Measurements from ENCODE around the gene ARHGAP40. TPM values are rescaled to one million over a fixed set of nuclear protein-coding genes. Genes with fewer than 3 reads are reported as not detected.

ARHGAP40 gene
- total and polyA plus RNA-seq, 10 donors: 0.03 TPM; not detected in 9

DNA sequence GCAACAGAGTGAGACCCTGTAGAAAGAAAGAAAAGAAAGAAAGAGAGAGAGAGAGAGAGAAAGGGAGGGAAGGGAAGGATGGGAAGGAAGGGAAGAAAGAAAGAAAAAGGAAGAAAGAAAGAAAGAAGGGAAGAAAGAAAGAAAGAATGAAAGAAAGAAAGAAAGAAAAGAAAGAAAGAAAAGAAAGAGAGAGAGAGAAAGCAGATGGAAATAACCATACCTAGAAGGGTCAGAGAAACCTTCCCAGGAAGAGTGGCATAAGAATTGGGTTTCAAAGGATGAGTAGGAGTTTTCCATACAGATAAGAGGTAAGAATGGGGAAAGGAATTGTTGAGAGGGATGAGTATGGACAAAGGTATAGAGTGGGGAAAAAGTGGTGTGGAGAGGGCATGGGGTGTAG lies 68.1 kb downstream of the ARHGAP40 start:
- Histone ChIP-seq H3K4me3 (no peak overlapping the region), H3K36me3 (no peaks in the 10 kb centered on the region), H3K27me3 (replicated peaks in 1 of 7) (peaks cover 0 to 100% (median 42%) of the 10 kb centered on the region in 7 donors), H3K9me3 (peaks cover 0 to under 1% (median 0%) of the 10 kb centered on the region in 8 donors), H3K4me1 (peaks cover 0 to 18% (median 16%) of the 10 kb centered on the region in 6 donors), H3K27ac (no peak overlapping the region)
- intact Hi-C loops (cut with DNase I; ENCODE audit: low total_unique reads): no loop called here
- no peak for DNase-seq
- no peak for TF ChIP-seq POLR2AphosphoS5 (IDR thresholded peaks at IDR 0.05)
- TF ChIP-seq, protein P1, sequence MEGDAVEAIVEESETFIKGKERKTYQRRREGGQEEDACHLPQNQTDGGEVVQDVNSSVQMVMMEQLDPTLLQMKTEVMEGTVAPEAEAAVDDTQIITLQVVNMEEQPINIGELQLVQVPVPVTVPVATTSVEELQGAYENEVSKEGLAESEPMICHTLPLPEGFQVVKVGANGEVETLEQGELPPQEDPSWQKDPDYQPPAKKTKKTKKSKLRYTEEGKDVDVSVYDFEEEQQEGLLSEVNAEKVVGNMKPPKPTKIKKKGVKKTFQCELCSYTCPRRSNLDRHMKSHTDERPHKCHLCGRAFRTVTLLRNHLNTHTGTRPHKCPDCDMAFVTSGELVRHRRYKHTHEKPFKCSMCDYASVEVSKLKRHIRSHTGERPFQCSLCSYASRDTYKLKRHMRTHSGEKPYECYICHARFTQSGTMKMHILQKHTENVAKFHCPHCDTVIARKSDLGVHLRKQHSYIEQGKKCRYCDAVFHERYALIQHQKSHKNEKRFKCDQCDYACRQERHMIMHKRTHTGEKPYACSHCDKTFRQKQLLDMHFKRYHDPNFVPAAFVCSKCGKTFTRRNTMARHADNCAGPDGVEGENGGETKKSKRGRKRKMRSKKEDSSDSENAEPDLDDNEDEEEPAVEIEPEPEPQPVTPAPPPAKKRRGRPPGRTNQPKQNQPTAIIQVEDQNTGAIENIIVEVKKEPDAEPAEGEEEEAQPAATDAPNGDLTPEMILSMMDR (IDR thresholded peaks at IDR 0.05 in 8 of 11, conservative IDR thresholded peaks at IDR 0.05 in 3 of 11): no peak
- no peak for TF ChIP-seq POLR2A (IDR thresholded peaks at IDR 0.05)

DNA sequence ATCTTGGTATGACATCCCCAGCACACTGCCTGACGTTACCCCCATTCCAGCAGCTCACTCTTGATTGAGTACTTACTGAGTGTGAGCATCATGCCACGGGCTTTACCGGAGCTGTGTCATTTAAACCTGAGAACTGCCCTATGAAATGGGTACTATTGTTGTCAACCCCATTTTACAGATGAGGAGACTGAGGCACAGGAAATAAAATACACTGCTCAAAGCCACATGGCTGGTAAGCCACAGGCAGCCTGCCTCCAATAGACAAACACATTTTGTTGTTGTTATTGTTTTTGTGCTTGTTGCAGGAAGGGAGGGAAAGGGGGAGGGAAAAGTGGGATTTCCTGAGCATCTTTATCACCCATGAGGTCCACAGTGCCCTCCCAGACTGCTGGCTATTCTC lies 69.2 kb downstream of the ARHGAP40 start:
- WGBS, 5 donors: 25 to 76% (median 73%) methylated on average over 1 to 3 of the region's 3 CpGs
- Histone ChIP-seq H3K4me3 (no peak overlapping the region), H3K27ac (no peak overlapping the region), H3K27me3 (replicated peaks in 1 of 7) (peaks cover 0 to 99% (median 40%) of the 10 kb centered on the region in 7 donors), H3K36me3 (no peaks in the 10 kb centered on the region), H3K9me3 (no peaks in the 10 kb centered on the region), H3K4me1 (peaks cover 0 to 18% (median 16%) of the 10 kb centered on the region in 6 donors)
- TF ChIP-seq POLR2AphosphoS5 (IDR thresholded peaks at IDR 0.05) (no peak), POLR2A (IDR thresholded peaks at IDR 0.05) (no peak)
- TF ChIP-seq, protein P1 (IDR thresholded peaks at IDR 0.05 in 8 of 11, conservative IDR thresholded peaks at IDR 0.05 in 3 of 11): no peak
- intact Hi-C loops (cut with DNase I; ENCODE audit: low total_unique reads): no loop called here
- no peak for DNase-seq

DNA sequence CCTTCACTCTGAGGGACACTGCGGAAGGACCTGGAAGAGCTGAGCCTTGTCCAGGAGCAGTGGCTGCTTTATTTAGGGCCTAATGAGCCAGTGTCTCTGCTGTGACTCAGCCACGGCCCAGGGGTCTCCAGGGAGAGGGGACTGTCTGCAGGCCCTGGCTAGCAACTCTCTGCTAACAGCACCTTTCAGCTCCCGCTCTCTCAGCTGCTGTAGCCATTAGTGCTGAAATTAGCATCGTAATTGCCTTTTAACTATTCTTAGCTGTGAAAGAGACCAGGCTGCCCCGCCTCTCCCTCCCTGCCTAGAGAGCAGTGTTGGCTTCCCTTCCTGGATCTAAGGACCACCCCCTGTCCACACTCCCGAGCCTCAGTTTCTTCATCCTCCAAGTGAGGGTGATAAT lies 69.6 kb downstream of the ARHGAP40 start:
- TF ChIP-seq POLR2AphosphoS5 (IDR thresholded peaks at IDR 0.05): no peak
- TF ChIP-seq POLR2A (IDR thresholded peaks at IDR 0.05): no peak
- H3K9me3 ChIP-seq: no peaks in the 10 kb centered on the region
- peaks cover 0 to 18% (median 16%) of the 10 kb centered on the region in 6 donors for H3K4me1 ChIP-seq
- intact Hi-C loops (cut with DNase I; ENCODE audit: low total_unique reads): no loop called here
- DNase-seq: no peak
- H3K27ac ChIP-seq: no peak overlapping the region
- no peak overlapping the region for H3K4me3 ChIP-seq
- peaks cover 0 to 95% (median 40%) of the 10 kb centered on the region in 7 donors for H3K27me3 ChIP-seq (replicated peaks in 1 of 7)
- H3K36me3 ChIP-seq: no peaks in the 10 kb centered on the region
- WGBS, 5 donors: 26 to 43% (median 35%) methylated on average over 6 of the region's 6 CpGs

DNA sequence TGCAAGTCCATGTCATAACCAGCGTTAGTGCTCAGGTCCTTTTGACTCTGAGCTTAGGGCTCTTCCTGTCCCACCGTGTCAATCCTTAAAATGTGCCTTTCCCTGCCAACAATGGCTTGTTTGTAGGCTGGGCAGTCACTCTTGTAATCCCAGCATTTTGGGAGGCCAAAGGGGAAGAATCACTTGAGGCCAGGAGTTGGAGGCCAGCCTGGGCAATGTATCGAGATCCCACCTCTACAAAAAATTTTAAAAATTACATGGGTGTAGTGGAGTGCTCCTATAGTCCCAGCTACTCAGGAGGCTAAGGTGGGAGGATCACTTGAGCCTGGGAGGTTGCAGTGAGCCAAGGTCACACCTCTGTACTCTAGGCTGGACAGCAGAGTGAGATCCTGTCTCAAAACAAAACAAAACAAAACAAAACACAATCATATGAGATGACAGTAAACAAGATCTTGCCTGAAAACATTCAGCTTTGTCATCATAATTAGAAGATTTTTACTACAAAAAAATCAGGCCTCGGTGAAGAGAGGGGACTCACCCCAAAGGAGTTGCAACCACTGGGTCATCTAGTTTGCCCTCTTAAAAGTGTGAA lies 70.2 kb downstream of the ARHGAP40 start:
- Histone ChIP-seq H3K27me3 (replicated peaks in 1 of 7) (peaks cover 0 to 89% (median 40%) of the 10 kb centered on the region in 7 donors), H3K4me1 (peaks cover 0 to 18% (median 16%) of the 10 kb centered on the region in 6 donors), H3K4me3 (no peak overlapping the region), H3K27ac (no peak overlapping the region), H3K36me3 (no peaks in the 10 kb centered on the region), H3K9me3 (no peaks in the 10 kb centered on the region)
- DNase-seq: no peak
- 46 to 59% (median 52%) methylated on average over 4 of the region's 4 CpGs for WGBS, 5 donors
- intact Hi-C loops (cut with DNase I; ENCODE audit: low total_unique reads): no loop called here
- no peak for TF ChIP-seq POLR2AphosphoS5 (IDR thresholded peaks at IDR 0.05)
- TF ChIP-seq, protein P1 (IDR thresholded peaks at IDR 0.05 in 8 of 11, conservative IDR thresholded peaks at IDR 0.05 in 3 of 11): no peak
- TF ChIP-seq POLR2A (IDR thresholded peaks at IDR 0.05): no peak

All from spleen (tissue), 11 donors.